ENCODE data around the gene VPS33B.

The VPS33B gene

GRCh38 chr15:90990446-90990845 lies 31.9 kb downstream of the VPS33B start:
- no peak overlapping the region for H3K27ac ChIP-seq (ENCODE audit: low read depth, low read length)
- H3F3A ChIP-seq (ENCODE audit: insufficient read depth) = peaks cover 24% of the 10 kb centered on the region
- peaks cover 6% of the 10 kb centered on the region; the same call in 1 of the 2 replicates for H4K20me1 ChIP-seq (ENCODE audit: low read depth, low read length)
- no peaks in the 10 kb centered on the region; the same call in 1 of the 2 replicates for H3K36me3 ChIP-seq (ENCODE audit: low read length)
- H3K27me3 ChIP-seq (ENCODE audit: low read length) = no peaks in the 10 kb centered on the region
- H3K4me3 ChIP-seq (ENCODE audit: insufficient read depth, low read length, poor library complexity, severe bottlenecking) = no peak overlapping the region
- H3K9me2 ChIP-seq (replicated peaks; ENCODE audit: insufficient read depth, low read length) = no peaks in the 10 kb centered on the region
- no peak overlapping the region for H2AFZ ChIP-seq (ENCODE audit: low read depth, low read length, severe bottlenecking)
- H3K79me2 ChIP-seq (ENCODE audit: insufficient read depth, low read length) = peaks cover 96% of the 10 kb centered on the region
- peak overlapping the region; percentile 41 for H3K4me2 ChIP-seq (ENCODE audit: low read depth, low read length, poor library complexity, severe bottlenecking)
- no peak overlapping the region for H3K9ac ChIP-seq (ENCODE audit: low read length)
- no peaks in the 10 kb centered on the region for H3K9me3 ChIP-seq (ENCODE audit: insufficient read depth, low read length)
- no peak for TF ChIP-seq EZH2phosphoT487 (conservative IDR thresholded peaks at IDR 0.05; ENCODE audit: low read length)

GRCh38 chr15:90989040-90989768 lies 33.2 kb downstream of the VPS33B start:
- H3K27ac ChIP-seq (ENCODE audit: low read depth, low read length) = peak overlapping the region; percentile 57
- peak overlapping the region; percentile 66 for H3K4me2 ChIP-seq (ENCODE audit: low read depth, low read length, poor library complexity, severe bottlenecking)
- H3K27me3 ChIP-seq (ENCODE audit: low read length) = no peaks in the 10 kb centered on the region
- H3K79me2 ChIP-seq (ENCODE audit: insufficient read depth, low read length) = peaks cover 99% of the 10 kb centered on the region
- no peak overlapping the region for H2AFZ ChIP-seq (ENCODE audit: low read depth, low read length, severe bottlenecking)
- H4K20me1 ChIP-seq (ENCODE audit: low read depth, low read length) = peaks cover 6% of the 10 kb centered on the region; the same call in 1 of the 2 replicates
- no peaks in the 10 kb centered on the region for H3K9me2 ChIP-seq (replicated peaks; ENCODE audit: insufficient read depth, low read length)
- TF ChIP-seq EZH2phosphoT487 (conservative IDR thresholded peaks at IDR 0.05; ENCODE audit: low read length) (no peak), CTCF (IDR thresholded peaks at IDR 0.05; ENCODE audit: insufficient read depth, low read length, poor library complexity, severe bottlenecking) (no peak)
- H3K9ac ChIP-seq (ENCODE audit: low read length) = peak overlapping the region; percentile 38
- peaks cover 24% of the 10 kb centered on the region for H3F3A ChIP-seq (ENCODE audit: insufficient read depth)
- H3K36me3 ChIP-seq (ENCODE audit: low read length) = no peaks in the 10 kb centered on the region; the same call in 1 of the 2 replicates
- H3K4me3 ChIP-seq (ENCODE audit: insufficient read depth, low read length, poor library complexity, severe bottlenecking) = peak overlapping the region; percentile 19
- H3K9me3 ChIP-seq (ENCODE audit: insufficient read depth, low read length) = no peaks in the 10 kb centered on the region

- Histone ChIP-seq H3K36me3 (ENCODE audit: low read length) (peaks cover 8% of the 10 kb centered on the region), H3K9ac (ENCODE audit: low read length) (peak overlapping the region; percentile 38), H3K4me2 (ENCODE audit: low read depth, low read length, poor library complexity, severe bottlenecking) (peak overlapping the region; percentile 66), H3K27me3 (ENCODE audit: low read length) (no peaks in the 10 kb centered on the region), H3K27ac (ENCODE audit: low read depth, low read length) (peak overlapping the region; percentile 57), H2AFZ (ENCODE audit: low read depth, low read length, severe bottlenecking) (no peak overlapping the region), H3F3A (ENCODE audit: insufficient read depth) (peaks cover 20% of the 10 kb centered on the region), H3K9me3 (ENCODE audit: insufficient read depth, low read length) (no peaks in the 10 kb centered on the region), H4K20me1 (ENCODE audit: low read depth, low read length) (peaks cover 6% of the 10 kb centered on the region; the same call in 1 of the 2 replicates), H3K79me2 (ENCODE audit: insufficient read depth, low read length) (peaks cover 99% of the 10 kb centered on the region), H3K9me2 (replicated peaks; ENCODE audit: insufficient read depth, low read length) (no peaks in the 10 kb centered on the region), H3K4me3 (ENCODE audit: insufficient read depth, low read length, poor library complexity, severe bottlenecking) (peak overlapping the region; percentile 19)
- TF ChIP-seq CTCF (IDR thresholded peaks at IDR 0.05; ENCODE audit: insufficient read depth, low read length, poor library complexity, severe bottlenecking) (no peak), EZH2phosphoT487 (conservative IDR thresholded peaks at IDR 0.05; ENCODE audit: low read length) (no peak)
Observed at GRCh38 chr15:90988296-90988695, 34.1 kb downstream of the VPS33B start.

GRCh38 chr15:90987561-90988141 lies 34.7 kb downstream of the VPS33B start:
- Histone ChIP-seq H3F3A (ENCODE audit: insufficient read depth) (peaks cover 17% of the 10 kb centered on the region), H3K9me2 (replicated peaks; ENCODE audit: insufficient read depth, low read length) (no peaks in the 10 kb centered on the region), H3K9me3 (ENCODE audit: insufficient read depth, low read length) (no peaks in the 10 kb centered on the region), H3K27me3 (ENCODE audit: low read length) (no peaks in the 10 kb centered on the region), H3K4me3 (ENCODE audit: insufficient read depth, low read length, poor library complexity, severe bottlenecking) (peak overlapping the region; percentile 19), H2AFZ (ENCODE audit: low read depth, low read length, severe bottlenecking) (no peak overlapping the region), H3K36me3 (ENCODE audit: low read length) (peaks cover 15% of the 10 kb centered on the region), H3K9ac (ENCODE audit: low read length) (peak overlapping the region; percentile 38), H4K20me1 (ENCODE audit: low read depth, low read length) (peaks cover 6% of the 10 kb centered on the region; the same call in 1 of the 2 replicates), H3K4me2 (ENCODE audit: low read depth, low read length, poor library complexity, severe bottlenecking) (peak overlapping the region; percentile 66), H3K27ac (ENCODE audit: low read depth, low read length) (peak overlapping the region; percentile 57), H3K79me2 (ENCODE audit: insufficient read depth, low read length) (peaks cover 99% of the 10 kb centered on the region)
- TF ChIP-seq CTCF (IDR thresholded peaks at IDR 0.05; ENCODE audit: insufficient read depth, low read length, poor library complexity, severe bottlenecking) (no peak), EZH2phosphoT487 (conservative IDR thresholded peaks at IDR 0.05; ENCODE audit: low read length) (no peak)

Measured in SU-DHL-6 (cell line).